Panc1 (cell line): ENCODE results near the gene DAD1. TPM values are rescaled to one million over a fixed set of nuclear protein-coding genes. Genes with fewer than 3 reads are reported as not detected.

Source experiments
- ATAC-seq: fragments of 200-7000 bp; cut with Tn5 transposase; 2 replicates; pipeline ENCODE4 v1.9.1; 2020; ENCODE audit warnings: mild to moderate bottlenecking, moderate library complexity
- BruUV-seq: library from RNA; stranded (reverse); fragments of 400-500 nt; replicated peaks from 2 replicates; lab custom pipeline; 2021; lab: Mats Ljungman, UMichigan
- CTCF ChIA-PET: fragments of 300-600 bp; sonication (Branson Sonifier 250); formaldehyde crosslinking; loops from one replicate; lab custom pipeline; 2022; ENCODE audit warnings: antibody characterized with exemption; lab: Charles Lee
- POLR2A ChIA-PET: fragments of 300-600 bp; sonication (Branson Sonifier 250); formaldehyde crosslinking; loops from one replicate; lab custom pipeline; 2022; ENCODE audit warnings: antibody characterized with exemption; lab: Charles Lee
- DNase-seq: peaks from one replicate; pipeline ENCODE4 v3.0.0-alpha.2; 2010; ENCODE audit warnings: low read depth, low spot score
- H3K27ac ChIP-seq: 2 replicates; pipeline ENCODE4 v1.5.1; 2011; ENCODE audit warnings: mild to moderate bottlenecking, low read length, inconsistent platforms
- H3K27me3 ChIP-seq: fragments of 200-500 bp; sonication (Bioruptor generic); 2 replicates; pipeline ENCODE4 v1.6.0; 2014; ENCODE audit warnings: low read length, inconsistent platforms; ENCODE audit not compliant: control insufficient read depth, insufficient read depth
- H3K36me3 ChIP-seq: fragments of 200-500 bp; sonication (Bioruptor generic); 2 replicates; pipeline ENCODE4 v1.5.1; 2014; ENCODE audit warnings: inconsistent platforms, mild to moderate bottlenecking, low read length, moderate library complexity; ENCODE audit not compliant: control insufficient read depth, insufficient read depth
- H3K4me1 ChIP-seq: 2 replicates; pipeline ENCODE4 v1.5.1; 2011; ENCODE audit warnings: inconsistent platforms, mild to moderate bottlenecking, low read length, moderate library complexity; ENCODE audit not compliant: control insufficient read depth, insufficient read depth
- H3K4me3 ChIP-seq, 2 experiments: 2 replicates each; pipeline ENCODE4 v1.5.1; 2011 to 2012; ENCODE audit warnings: low read depth in 2 of 2, low read length in 2 of 2, mild to moderate bottlenecking in 2 of 2, inconsistent platforms in 1 of 2, moderate library complexity in 1 of 2
- H3K9me3 ChIP-seq: fragments of 200-500 bp; sonication (Bioruptor generic); 2 replicates; pipeline ENCODE4 v1.5.1; 2014; ENCODE audit warnings: low read depth, mild to moderate bottlenecking, inconsistent platforms, low read length, moderate library complexity; ENCODE audit not compliant: control insufficient read depth, insufficient read depth
- CTCF ChIP-seq: fragments of 450-650 bp; IDR thresholded peaks from 2 replicates; pipeline ENCODE4 v1.5.1; 2017; ENCODE audit warnings: mild to moderate bottlenecking
- POLR2AphosphoS5 ChIP-seq: IDR thresholded peaks from 2 replicates; pipeline ENCODE4 v1.6.1; 2012; ENCODE audit warnings: mild to moderate bottlenecking, low read depth, low read length, moderate library complexity
- REST ChIP-seq, 2 experiments: IDR thresholded peaks; 2 replicates each; pipeline ENCODE4 v1.6.1; 2011 to 2012; ENCODE audit warnings: low read depth in 2 of 2, control low read depth in 1 of 2, low read length in 1 of 2, mild to moderate bottlenecking in 1 of 2, moderate library complexity in 1 of 2; ENCODE audit not compliant: insufficient read depth in 1 of 2
- SIN3A ChIP-seq: IDR thresholded peaks from 2 replicates; pipeline ENCODE4 v1.6.1; 2012; ENCODE audit warnings: low read depth, mild to moderate bottlenecking, low read length, moderate library complexity, borderline replicate concordance; ENCODE audit not compliant: insufficient read depth
- TCF7L2 ChIP-seq: IDR thresholded peaks from 2 replicates; pipeline ENCODE4 v1.6.1; 2011; ENCODE audit warnings: mild to moderate bottlenecking, low read depth, low read length, inconsistent platforms
- in situ Hi-C: cut with HindIII; loops from 2 replicates; pipeline ENCODE4 v1.10.0; 2016; ENCODE audit warnings: low sequenced_read_pairs, low pct_unique_long_range_greater_than_20kb
- intact Hi-C: fragments of 100-400 bp; cut with micrococcal nuclease; formaldehyde crosslinking; loops from one replicate; pipeline ENCODE4 v1.10.0; 2022; ENCODE audit not compliant: unreplicated experiment
- total RNA-seq: library from RNA; stranded (reverse); gene quantifications from one replicate; pipeline ENCODE4 v1.2.1, GENCODE V29; 2021; ENCODE audit not compliant: unreplicated experiment

DAD1 gene
- total RNA-seq, 1 experiment from 2014 or later, result 163 TPM

- BruUV-seq, result no TSS peak
- Histone ChIP-seq H3K4me1 (no peaks in the 10 kb centered on the region), H3K27ac (no peak overlapping the region), H3K27me3 (no peaks in the 10 kb centered on the region), H3K36me3 (peaks cover 20% of the 10 kb centered on the region), H3K9me3 (no peaks in the 10 kb centered on the region), H3K4me3 (no peak overlapping the region)
- TF ChIP-seq SIN3A (no peak), POLR2AphosphoS5 (no peak)
- in situ Hi-C loops, result no loop called here
- DNase-seq (no peak), ATAC-seq (no peak)
- intact Hi-C loops, result loop anchor here (2.0 kb wide), 1 partner anchor 83 kb away; no protein-coding TSS in a partner anchor
- CTCF ChIA-PET, result interaction anchor here (0.6 to 1.0 kb wide), 6 partner anchors 7 to 253 kb away, joined by 3 to 13 read pairs (median 3); no protein-coding TSS in a partner anchor
- POLR2A ChIA-PET, result no interaction called here
Observed at GRCh38 chr14:22569737-22570131, 19.3 kb downstream of the DAD1 start.

- in situ Hi-C loops, result no loop called here
- BruUV-seq, result no TSS peak
Observed at GRCh38 chr14:22569106-22569736, 19.8 kb downstream of the DAD1 start.

More at GRCh38 chr14:22569106-22569736, 19.8 kb downstream of the DAD1 start:
- Histone ChIP-seq H3K27me3 (no peaks in the 10 kb centered on the region), H3K4me1 (no peaks in the 10 kb centered on the region), H3K4me3 (no peak overlapping the region), H3K9me3 (no peaks in the 10 kb centered on the region), H3K36me3 (peaks cover 18% of the 10 kb centered on the region), H3K27ac (no peak overlapping the region)
- POLR2A ChIA-PET, result no interaction called here
- CTCF ChIA-PET, result no interaction called here
- TF ChIP-seq REST (IDR thresholded peaks at IDR 0.05; ENCODE audit: insufficient read depth in 1 of 2, low read depth in 2 of 2, low read length in 1 of 2) (no peak), POLR2AphosphoS5 (no peak), TCF7L2 (no peak), CTCF (no peak), SIN3A (no peak)
- ATAC-seq (no peak), DNase-seq (no peak)
- intact Hi-C loops, result no loop called here
